ENCODE results near the gene TRIM41. TPM values are rescaled to one million over a fixed set of nuclear protein-coding genes. Genes with fewer than 3 reads are reported as not detected.

TRIM41 gene
- total RNA-seq, 1 donor from 2014 or later, result 39.1 TPM

- peak overlapping the region; percentile 99 for H3K4me3 Mint-ChIP-seq
- H3K9me3 Mint-ChIP-seq, result peaks cover 5% of the 10 kb centered on the region
- H3K4me1 Mint-ChIP-seq, result peaks cover 47% of the 10 kb centered on the region
- peaks cover 57% of the 10 kb centered on the region for H3K27me3 Mint-ChIP-seq (ENCODE audit: low read depth)
- TF ChIP-seq, protein P1, sequence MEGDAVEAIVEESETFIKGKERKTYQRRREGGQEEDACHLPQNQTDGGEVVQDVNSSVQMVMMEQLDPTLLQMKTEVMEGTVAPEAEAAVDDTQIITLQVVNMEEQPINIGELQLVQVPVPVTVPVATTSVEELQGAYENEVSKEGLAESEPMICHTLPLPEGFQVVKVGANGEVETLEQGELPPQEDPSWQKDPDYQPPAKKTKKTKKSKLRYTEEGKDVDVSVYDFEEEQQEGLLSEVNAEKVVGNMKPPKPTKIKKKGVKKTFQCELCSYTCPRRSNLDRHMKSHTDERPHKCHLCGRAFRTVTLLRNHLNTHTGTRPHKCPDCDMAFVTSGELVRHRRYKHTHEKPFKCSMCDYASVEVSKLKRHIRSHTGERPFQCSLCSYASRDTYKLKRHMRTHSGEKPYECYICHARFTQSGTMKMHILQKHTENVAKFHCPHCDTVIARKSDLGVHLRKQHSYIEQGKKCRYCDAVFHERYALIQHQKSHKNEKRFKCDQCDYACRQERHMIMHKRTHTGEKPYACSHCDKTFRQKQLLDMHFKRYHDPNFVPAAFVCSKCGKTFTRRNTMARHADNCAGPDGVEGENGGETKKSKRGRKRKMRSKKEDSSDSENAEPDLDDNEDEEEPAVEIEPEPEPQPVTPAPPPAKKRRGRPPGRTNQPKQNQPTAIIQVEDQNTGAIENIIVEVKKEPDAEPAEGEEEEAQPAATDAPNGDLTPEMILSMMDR (conservative IDR thresholded peaks at IDR 0.05), result peak; percentile 53
- peak; percentile 80 for DNase-seq (ENCODE audit: low read depth, low spot score)
- H3K36me3 Mint-ChIP-seq (ENCODE audit: low read depth), result peaks cover 18% of the 10 kb centered on the region
- peak overlapping the region; percentile 94 for H3K27ac Mint-ChIP-seq (ENCODE audit: unreplicated experiment)
These were observed 35.4 kb upstream of the TRIM41 start for GRCh38 chr5:181187500-181188213.

DNA sequence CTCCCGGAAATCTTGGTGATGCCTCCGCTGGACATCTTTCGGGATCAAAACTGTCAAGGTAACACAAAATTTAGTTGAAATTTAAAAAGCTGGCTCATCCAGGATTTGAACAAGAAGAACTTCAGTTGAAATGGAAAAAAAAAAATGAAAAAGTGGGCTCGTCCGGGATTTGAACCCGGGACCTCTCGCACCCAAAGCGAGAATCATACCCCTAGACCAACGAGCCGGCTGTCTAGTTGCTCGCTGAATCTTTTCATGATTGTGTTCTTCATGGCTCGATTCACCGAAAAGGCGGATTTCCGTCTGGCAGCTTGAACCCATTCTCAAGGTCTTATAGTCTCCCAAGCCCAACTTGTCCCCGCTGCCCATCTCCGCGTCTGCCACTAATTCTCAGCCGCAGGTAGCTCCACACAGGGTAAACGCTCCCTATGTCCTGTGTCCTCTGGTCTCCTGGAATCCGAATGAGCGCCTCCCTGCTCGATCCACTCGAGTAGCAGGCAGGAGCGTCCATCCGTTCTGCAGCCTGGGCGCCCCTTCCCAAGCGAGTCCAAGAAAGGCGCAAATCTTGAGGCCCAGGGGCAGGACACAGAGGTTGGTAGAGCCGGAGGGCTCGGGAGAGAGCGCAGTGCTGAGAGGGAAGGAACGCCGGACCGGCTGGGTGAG lies 34.2 kb upstream of the TRIM41 start:
- Mint-ChIP-seq H3K36me3 (ENCODE audit: low read depth) (peaks cover 18% of the 10 kb centered on the region), H3K9me3 (peaks cover 5% of the 10 kb centered on the region), H3K4me3 (peak overlapping the region; percentile 99), H3K27ac (ENCODE audit: unreplicated experiment) (peak overlapping the region; percentile 94), H3K27me3 (ENCODE audit: low read depth) (peaks cover 67% of the 10 kb centered on the region), H3K4me1 (peaks cover 50% of the 10 kb centered on the region)
- DNase-seq (ENCODE audit: low read depth, low spot score), result peak; percentile 87
- TF ChIP-seq, protein P1 (conservative IDR thresholded peaks at IDR 0.05), result no peak

GRCh38 chr5:181189363-181189961 lies 33.6 kb upstream of the TRIM41 start:
- peaks cover 15% of the 10 kb centered on the region for H3K36me3 Mint-ChIP-seq (ENCODE audit: low read depth)
- peaks cover 63% of the 10 kb centered on the region for H3K27me3 Mint-ChIP-seq (ENCODE audit: low read depth)
- H3K4me3 Mint-ChIP-seq, result peak overlapping the region; percentile 99
- TF ChIP-seq, protein P1 (conservative IDR thresholded peaks at IDR 0.05), result no peak
- DNase-seq (ENCODE audit: low read depth, low spot score), result peak; percentile 40
- H3K27ac Mint-ChIP-seq (ENCODE audit: unreplicated experiment), result peak overlapping the region; percentile 94
- peaks cover 46% of the 10 kb centered on the region for H3K4me1 Mint-ChIP-seq
- H3K9me3 Mint-ChIP-seq, result peaks cover 3% of the 10 kb centered on the region

DNA sequence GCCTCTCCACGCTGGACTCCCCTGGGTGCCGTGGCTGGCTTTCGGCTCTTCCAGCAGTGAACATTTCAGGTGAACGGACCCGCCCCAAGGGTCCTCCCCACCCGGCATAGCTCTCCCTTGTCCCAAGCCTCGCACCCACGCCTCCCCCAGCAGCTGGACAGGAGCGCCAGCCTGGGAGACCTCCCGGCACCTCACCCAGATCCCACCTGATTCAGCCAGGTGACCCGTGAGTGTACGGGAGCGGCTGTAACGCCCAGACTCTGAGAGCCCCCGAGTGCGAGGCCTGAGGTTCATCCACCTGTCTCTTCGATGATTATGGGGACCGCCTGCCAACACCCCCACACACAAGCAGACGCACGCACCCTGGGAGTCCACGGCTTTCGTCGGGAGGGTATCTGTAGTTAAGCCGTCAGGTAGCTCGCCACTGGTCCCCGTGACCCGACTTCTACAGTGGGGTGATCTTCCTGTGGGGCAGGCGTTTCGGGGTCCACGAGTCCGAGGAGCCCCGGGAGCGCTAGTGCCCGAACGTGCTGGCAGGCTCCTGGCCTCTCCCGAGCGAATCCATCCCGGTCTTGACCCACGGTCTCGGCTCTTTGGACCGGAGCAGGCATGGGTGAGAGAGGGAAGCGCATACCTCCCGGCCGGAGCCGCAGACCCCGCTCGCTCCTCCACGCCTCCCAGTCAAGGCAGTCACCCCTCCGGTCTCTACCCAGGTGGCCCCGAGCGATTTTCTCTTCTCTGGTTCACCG lies 32.9 kb upstream of the TRIM41 start:
- Mint-ChIP-seq H3K9me3 (peaks cover 3% of the 10 kb centered on the region), H3K36me3 (ENCODE audit: low read depth) (peaks cover 15% of the 10 kb centered on the region), H3K27ac (ENCODE audit: unreplicated experiment) (no peak overlapping the region), H3K4me1 (peaks cover 42% of the 10 kb centered on the region), H3K4me3 (peak overlapping the region; percentile 99), H3K27me3 (ENCODE audit: low read depth) (peaks cover 63% of the 10 kb centered on the region)
- TF ChIP-seq, protein P1 (conservative IDR thresholded peaks at IDR 0.05), result no peak
- peak; percentile 9 for DNase-seq (ENCODE audit: low read depth, low spot score)

Data from neural crest cell (in vitro differentiated cells).